ENCODE measurements around the gene CNTNAP1. TPM values are rescaled to one million over a fixed set of nuclear protein-coding genes. Genes with fewer than 3 reads are reported as not detected.
A peak's percentile ranks its signal among the peaks of the same experiment; 100 is the strongest.

The CNTNAP1 gene
- total RNA-seq, 1 donor = 0.84 TPM

DNA sequence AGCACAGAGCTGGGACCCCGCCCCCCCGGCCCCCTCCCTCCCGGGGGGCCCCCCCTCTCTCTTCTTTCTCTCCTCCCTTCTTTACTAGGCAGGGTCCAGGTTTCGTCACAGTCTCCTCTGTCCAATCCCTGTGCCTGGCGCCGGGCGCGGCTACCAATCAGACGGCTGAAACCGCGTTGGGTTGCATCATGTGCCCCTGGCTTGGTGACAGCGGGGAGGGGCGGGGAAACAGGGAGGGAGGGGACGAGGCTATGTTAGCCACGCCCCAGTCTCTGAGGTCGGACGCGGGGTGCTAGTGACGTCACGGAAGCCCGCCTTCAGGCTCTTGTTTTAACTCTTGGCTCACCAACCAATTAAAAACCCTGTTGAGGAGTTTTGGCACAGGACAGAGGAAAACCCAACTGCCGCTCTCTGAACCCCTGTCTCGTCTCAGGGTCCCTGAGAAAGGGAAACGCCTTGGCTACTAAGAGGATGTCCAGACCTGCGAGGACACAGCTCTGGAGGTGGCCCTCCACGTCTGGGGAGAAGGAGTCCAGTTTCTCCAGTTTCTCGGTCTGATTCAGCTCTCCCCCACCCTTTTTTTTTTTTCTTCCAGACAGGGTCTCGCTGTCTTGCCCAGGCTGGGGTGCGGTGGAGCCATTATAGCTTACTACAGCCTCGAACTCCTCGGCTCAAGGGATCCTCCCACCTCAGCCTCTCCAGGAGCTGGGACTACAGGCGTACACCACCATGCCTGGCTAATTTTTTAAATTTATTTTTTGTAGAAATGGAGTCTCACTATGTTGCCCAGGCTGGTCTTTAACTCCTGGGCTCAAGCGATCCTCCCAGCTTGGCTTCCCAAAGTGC, 5.1 kb upstream of the CNTNAP1 start:
- Histone ChIP-seq H3K4me1 (ENCODE audit: insufficient read depth, low read length) (peaks cover 76% of the 10 kb centered on the region), H3K27me3 (ENCODE audit: insufficient read depth, low read length) (peaks cover 51% of the 10 kb centered on the region), H3K9me3 (ENCODE audit: low read depth, low read length) (no peaks in the 10 kb centered on the region), H3K4me3 (ENCODE audit: low read length) (peak overlapping the region; percentile 52)

DNA sequence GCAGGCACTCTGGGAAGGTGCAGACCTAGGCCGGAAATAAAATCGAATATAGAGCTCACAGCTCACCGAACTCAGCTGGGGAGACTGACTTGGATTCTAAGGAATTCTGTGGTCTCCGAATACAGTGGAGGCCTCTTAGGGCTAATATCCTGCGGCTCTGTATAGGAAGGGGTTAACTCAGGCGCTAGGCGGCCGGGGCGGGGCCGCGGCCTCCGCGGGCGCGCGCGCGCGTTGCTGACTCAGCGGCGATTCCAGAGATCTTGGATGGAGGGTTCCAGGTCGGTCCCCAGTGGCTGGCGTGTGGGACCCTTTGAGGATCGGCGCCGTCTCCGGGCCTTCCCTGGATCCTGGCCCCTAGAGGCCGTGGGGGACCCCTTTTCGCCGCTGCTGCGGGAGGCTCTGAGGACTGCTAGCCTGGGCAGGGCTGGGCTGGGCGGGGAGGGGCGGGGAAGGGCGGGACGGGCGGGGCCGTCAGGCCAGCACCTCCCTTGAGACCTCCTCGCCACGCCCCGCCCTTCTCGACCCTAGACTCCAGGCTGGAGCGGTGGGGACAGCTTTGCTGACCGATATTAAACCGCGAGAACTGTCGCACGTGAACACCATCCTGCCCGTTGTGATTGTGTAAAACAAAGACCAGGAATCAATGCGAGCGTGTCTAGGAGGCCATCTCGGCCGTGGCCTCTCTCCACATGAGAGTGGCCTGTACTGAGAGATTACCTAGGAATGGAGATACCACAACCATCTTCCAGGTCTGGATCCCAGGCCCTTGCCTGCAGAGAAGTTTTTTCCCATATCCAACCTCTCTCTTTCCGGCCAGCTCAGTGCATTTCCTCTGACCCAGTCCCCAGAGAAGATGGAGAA, 4.2 kb upstream of the CNTNAP1 start:
- peaks cover 85% of the 10 kb centered on the region for H3K4me1 ChIP-seq (ENCODE audit: insufficient read depth, low read length)
- no peaks in the 10 kb centered on the region for H3K9me3 ChIP-seq (ENCODE audit: low read depth, low read length)
- peak overlapping the region; percentile 52 for H3K4me3 ChIP-seq (ENCODE audit: low read length)
- H3K27me3 ChIP-seq (ENCODE audit: insufficient read depth, low read length) = peaks cover 51% of the 10 kb centered on the region

DNA sequence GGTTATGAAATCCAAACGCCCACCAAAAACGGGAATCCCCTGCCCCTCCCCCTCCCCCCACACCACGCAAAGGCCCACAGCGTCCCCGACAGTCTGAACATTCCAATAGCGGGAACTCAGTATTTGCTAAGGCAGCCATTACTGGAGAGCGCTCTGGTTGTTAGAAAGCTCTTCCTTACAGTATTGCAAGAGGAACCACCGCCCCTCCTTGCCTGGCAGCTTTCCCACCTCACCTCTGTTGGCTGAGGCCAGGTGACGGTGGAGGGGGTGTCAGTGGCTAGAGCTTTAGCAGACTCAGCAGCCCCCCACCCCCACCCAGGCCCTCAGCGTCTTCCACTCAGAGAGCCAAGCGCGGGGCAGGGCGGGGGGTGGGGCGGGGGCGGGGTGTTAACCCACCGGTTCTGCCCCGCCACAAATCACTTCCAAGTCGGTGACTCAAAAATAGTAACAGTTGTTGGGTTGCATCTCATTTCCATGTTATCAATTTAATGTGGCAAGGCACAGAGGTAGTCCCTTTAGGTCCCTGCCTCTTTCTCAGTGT, 3.3 kb upstream of the CNTNAP1 start:
- Histone ChIP-seq H3K9me3 (ENCODE audit: low read depth, low read length) (no peaks in the 10 kb centered on the region), H3K4me3 (ENCODE audit: low read length) (peak overlapping the region; percentile 23), H3K4me1 (ENCODE audit: insufficient read depth, low read length) (peaks cover 80% of the 10 kb centered on the region), H3K27me3 (ENCODE audit: insufficient read depth, low read length) (peaks cover 49% of the 10 kb centered on the region)

DNA sequence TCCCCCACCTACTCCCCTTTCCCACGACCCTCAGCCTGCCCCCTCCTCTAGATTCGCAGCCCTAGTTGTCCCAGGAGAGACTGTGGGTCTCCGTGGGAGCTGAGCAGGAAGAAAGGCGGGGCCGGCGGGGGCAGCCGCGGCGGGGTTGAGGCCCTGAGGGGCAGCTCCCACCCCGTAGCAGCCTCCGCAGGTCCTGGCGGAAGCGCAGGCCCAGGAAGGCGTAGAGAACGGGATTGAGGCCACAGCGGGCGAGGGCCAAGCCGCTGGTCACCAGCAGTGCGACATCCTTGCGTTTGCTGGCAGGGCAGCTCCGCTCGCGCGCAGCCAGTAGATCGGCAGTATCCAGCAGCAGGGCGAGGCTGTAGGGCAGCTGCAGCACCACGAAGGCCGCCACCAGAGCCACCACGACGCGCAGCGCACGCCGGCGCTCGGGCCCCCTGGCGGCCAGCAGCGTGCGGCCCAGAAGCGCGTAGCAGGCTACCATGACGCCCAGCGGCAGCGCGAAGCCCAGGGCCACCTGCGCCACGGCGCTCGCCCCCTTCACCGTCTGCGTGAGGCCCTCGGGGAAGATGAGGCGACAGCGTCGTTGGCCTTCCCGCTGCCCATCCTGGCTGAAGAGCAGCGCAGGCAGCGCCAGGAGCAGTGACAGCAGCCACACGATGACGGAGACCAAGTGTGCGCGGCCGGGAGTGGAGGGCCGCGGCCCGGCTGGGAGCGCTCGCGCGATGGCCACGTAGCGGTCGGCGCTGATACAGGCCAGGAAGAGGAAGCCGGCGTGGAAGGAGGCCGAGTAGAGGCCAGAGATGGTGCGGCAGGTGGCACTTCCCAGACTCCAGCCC, 2.6 kb upstream of the CNTNAP1 start:
- peaks cover 73% of the 10 kb centered on the region for H3K4me1 ChIP-seq (ENCODE audit: insufficient read depth, low read length)
- peak overlapping the region; percentile 23 for H3K4me3 ChIP-seq (ENCODE audit: low read length)
- H3K27me3 ChIP-seq (ENCODE audit: insufficient read depth, low read length) = peaks cover 46% of the 10 kb centered on the region

DNA sequence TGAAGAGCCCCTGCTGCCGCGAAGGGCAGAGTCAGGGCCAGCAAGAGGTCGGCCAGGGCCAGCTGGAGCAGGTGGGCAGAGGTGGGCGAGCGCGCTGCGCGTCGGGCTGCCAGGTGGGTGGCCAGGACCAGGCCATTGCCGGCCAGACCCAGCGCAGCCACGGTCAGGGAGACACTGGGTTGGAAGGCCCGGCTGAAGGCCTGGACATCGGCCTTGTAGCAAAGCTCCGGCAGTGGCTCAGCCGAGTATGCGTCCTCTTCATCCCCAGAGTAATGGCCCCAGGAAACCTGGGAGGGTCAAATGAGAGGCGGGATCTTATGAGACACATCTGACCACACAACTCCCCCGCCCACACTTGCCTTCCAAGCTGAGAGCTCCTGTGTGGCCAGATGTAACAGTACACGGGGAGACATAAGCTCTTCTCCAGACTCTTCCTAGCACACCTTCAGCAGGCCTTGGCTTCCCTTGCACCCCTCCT, 2.0 kb upstream of the CNTNAP1 start:
- Histone ChIP-seq H3K9me3 (ENCODE audit: low read depth, low read length) (no peaks in the 10 kb centered on the region), H3K4me3 (ENCODE audit: low read length) (no peak overlapping the region), H3K4me1 (ENCODE audit: insufficient read depth, low read length) (peaks cover 70% of the 10 kb centered on the region), H3K27me3 (ENCODE audit: insufficient read depth, low read length) (peaks cover 40% of the 10 kb centered on the region)

More for the DNA sequence above, 2.6 kb upstream of the CNTNAP1 start:
- H3K9me3 ChIP-seq (ENCODE audit: low read depth, low read length) = no peaks in the 10 kb centered on the region

DNA sequence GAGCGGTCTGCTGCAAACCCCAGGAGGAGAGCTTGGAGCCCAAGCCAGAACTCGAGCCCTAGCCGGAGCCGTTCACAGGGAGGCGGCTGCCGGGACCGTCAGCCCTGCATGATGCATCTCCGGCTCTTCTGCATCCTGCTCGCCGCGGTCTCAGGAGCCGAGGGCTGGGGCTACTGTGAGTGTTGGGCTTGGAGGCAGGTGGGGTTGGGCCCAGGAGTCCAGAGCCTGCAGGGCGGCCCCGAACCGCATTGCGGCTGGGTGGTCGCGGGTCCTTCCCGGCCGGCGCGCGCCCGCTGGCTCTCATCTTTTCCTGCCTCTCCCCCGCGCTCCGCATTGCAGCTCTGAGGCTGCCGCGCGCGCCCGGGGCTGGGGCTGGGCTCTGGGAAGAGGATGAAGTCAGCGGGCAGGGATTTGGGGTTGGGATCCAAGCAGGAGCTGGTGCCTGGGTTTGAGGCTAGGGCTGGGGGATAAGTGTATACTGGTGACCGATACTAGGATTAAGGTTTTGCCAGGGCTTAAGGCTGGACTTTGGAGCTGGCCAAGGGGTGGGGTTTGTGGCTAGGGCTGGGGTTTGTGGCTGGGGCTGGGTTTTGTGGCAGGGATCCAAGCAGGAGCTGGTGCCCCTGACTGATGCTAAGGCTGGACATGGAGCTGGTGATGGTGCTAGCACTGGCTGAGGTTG, 532 bp downstream of the CNTNAP1 start:
- H3K9me3 ChIP-seq (ENCODE audit: low read depth, low read length) = no peaks in the 10 kb centered on the region
- H3K4me1 ChIP-seq (ENCODE audit: insufficient read depth, low read length) = peaks cover 47% of the 10 kb centered on the region
- peaks cover 28% of the 10 kb centered on the region for H3K27me3 ChIP-seq (ENCODE audit: insufficient read depth, low read length)
- no peak overlapping the region for H3K4me3 ChIP-seq (ENCODE audit: low read length)

DNA sequence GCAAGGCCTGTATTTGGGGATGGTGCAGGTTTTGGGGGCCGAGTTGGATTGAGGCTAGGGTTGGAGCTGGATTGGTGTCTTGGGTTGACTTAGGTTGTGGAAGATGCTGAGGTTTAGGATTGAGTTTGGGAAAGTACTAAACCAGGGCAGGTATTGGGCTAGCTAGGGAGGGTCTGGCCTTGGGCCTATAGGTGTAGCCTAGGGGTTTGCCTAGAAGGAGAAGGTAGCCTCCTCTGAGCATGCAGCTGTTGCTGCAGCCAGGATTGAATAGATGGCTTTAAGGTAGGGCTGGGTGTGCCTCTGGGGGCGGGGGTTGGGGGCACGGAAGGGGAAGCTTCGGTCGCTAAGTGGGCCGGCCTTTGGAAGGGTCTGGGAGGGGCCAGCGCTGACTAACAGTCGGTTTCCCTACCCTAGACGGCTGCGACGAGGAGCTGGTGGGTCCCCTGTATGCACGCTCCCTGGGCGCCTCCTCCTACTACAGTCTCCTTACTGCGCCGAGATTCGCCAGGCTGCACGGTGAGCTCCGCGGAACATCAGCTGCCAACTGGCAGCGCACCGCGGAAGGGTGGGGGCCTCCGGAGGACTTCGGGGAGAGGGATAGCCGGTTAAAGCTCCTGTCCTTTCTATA, 1.2 kb downstream of the CNTNAP1 start:
- no peak overlapping the region for H3K4me3 ChIP-seq (ENCODE audit: low read length)
- H3K4me1 ChIP-seq (ENCODE audit: insufficient read depth, low read length) = peaks cover 43% of the 10 kb centered on the region
- H3K27me3 ChIP-seq (ENCODE audit: insufficient read depth, low read length) = peaks cover 28% of the 10 kb centered on the region
- H3K9me3 ChIP-seq (ENCODE audit: low read depth, low read length) = no peaks in the 10 kb centered on the region

DNA sequence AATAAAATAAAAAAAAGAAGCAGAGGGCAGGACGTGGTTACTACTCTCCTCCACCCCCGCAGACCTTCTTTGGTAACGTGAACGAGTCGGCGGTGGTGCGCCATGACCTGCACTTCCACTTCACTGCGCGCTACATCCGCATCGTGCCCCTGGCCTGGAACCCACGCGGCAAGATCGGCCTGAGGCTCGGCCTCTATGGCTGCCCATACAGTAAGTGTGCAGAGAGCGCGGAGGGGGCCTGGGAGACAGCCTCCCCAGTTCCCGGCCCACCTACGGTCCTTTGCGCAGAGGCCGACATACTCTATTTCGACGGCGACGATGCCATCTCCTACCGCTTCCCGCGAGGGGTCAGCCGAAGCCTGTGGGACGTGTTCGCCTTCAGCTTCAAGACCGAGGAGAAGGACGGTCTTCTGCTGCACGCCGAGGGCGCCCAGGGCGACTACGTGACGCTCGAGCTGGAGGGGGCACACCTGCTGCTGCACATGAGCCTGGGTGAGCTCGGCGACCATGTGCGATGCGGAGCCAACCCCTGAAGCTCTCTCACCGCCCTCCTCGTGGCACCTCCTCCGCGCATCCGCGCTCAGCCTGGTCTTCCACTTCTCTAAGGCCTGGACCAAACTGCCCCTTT, 2.7 kb downstream of the CNTNAP1 start:
- peaks cover 29% of the 10 kb centered on the region for H3K4me1 ChIP-seq (ENCODE audit: insufficient read depth, low read length)
- H3K9me3 ChIP-seq (ENCODE audit: low read depth, low read length) = no peaks in the 10 kb centered on the region
- H3K27me3 ChIP-seq (ENCODE audit: insufficient read depth, low read length) = peaks cover 28% of the 10 kb centered on the region
- H3K4me3 ChIP-seq (ENCODE audit: low read length) = no peak overlapping the region

DNA sequence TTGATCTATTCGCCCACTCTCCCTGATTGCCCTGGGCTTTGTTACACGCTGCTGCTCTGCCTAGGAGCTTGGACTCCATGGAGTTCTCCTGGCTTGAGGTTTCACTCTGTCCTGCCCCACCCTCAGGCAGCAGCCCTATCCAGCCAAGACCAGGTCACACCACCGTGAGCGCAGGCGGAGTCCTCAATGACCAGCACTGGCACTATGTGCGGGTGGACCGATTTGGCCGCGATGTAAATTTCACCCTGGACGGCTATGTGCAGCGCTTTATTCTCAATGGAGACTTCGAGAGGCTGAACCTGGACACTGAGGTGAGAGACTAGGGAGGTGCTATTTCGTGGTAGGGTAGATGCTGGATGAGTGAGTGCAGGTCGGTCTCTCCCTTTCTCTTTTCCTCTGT, 3.5 kb downstream of the CNTNAP1 start:
- H3K4me1 ChIP-seq (ENCODE audit: insufficient read depth, low read length) = peaks cover 23% of the 10 kb centered on the region

DNA sequence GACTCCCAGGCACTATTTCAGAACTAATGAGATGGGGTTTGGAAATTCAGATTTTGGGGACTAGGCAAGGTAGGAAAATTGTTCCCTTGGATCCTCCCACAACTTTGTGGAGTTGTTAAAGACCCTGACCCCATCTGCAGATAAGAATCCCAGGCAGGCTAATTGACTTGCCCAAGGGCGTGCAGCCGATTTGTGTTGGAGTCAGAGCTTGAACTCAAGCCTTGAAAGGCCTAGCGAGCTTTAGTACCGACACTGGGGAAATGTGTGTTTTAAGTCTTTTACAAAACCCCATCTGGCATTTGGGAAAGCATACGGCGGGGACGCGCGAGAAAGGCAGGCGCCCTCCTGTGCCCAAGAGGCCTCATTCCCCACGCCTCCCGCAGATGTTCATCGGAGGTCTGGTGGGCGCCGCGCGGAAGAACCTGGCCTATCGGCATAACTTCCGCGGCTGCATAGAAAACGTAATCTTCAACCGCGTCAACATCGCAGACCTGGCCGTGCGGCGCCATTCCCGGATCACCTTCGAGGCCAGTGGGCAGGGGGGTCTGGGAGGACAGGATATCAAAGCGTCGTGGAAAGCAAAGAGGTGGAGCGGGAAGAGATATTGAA, 4.3 kb downstream of the CNTNAP1 start:
- no peak overlapping the region for H3K4me3 ChIP-seq (ENCODE audit: low read length)
- peaks cover 23% of the 10 kb centered on the region for H3K27me3 ChIP-seq (ENCODE audit: insufficient read depth, low read length)
- H3K9me3 ChIP-seq (ENCODE audit: low read depth, low read length) = no peaks in the 10 kb centered on the region
- H3K4me1 ChIP-seq (ENCODE audit: insufficient read depth, low read length) = peaks cover 18% of the 10 kb centered on the region

More for the DNA sequence above, 3.5 kb downstream of the CNTNAP1 start:
- H3K27me3 ChIP-seq (ENCODE audit: insufficient read depth, low read length) = peaks cover 28% of the 10 kb centered on the region
- no peaks in the 10 kb centered on the region for H3K9me3 ChIP-seq (ENCODE audit: low read depth, low read length)
- H3K4me3 ChIP-seq (ENCODE audit: low read length) = no peak overlapping the region

DNA sequence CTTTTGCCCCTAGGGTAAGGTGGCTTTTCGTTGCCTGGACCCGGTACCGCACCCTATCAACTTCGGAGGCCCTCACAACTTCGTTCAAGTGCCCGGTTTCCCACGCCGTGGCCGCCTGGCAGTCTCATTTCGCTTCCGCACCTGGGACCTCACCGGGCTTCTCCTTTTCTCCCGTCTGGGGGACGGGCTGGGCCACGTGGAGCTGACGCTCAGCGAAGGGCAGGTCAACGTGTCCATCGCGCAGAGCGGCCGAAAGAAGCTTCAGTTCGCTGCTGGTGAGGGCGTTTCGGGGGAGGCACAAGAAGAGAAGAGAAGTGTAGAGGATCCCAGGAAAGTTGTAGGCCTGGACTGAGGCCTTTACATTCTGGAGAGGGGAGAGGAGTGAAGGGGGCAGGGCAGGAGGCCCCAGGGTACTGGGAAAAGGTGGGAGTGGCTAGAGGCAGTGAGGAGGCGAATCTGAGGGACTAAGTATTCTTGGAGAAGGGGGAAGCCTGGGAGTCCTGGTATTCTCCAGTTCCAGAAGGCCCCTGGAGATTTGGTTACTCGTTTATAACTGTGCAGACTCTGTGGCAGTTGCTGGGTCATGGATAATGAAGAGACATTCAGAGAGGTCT, 5.5 kb downstream of the CNTNAP1 start:
- no peaks in the 10 kb centered on the region for H3K9me3 ChIP-seq (ENCODE audit: low read depth, low read length)
- H3K27me3 ChIP-seq (ENCODE audit: insufficient read depth, low read length) = peaks cover 11% of the 10 kb centered on the region
- H3K4me1 ChIP-seq (ENCODE audit: insufficient read depth, low read length) = peaks cover 6% of the 10 kb centered on the region
- H3K4me3 ChIP-seq (ENCODE audit: low read length) = no peak overlapping the region

DNA sequence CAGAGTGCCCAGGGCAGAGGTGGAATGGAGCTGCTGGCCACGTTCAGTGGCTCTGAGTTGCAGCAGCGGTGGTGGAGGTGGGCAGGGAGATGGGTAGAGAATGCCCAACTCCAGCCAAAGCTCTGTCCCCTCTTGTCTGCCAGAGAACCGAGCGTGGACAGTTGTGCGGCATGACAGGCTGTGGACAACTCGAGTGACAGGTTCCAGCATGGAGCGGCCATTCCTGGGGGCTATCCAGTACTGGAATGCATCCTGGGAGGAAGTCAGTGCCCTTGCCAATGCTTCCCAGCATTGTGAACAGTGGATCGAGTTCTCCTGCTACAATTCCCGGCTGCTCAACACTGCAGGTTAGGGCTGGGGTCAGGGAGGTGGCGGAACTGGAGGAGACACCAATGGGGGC, 8.3 kb downstream of the CNTNAP1 start:
- no peaks in the 10 kb centered on the region for H3K27me3 ChIP-seq (ENCODE audit: insufficient read depth, low read length)
- H3K4me3 ChIP-seq (ENCODE audit: low read length) = no peak overlapping the region
- no peaks in the 10 kb centered on the region for H3K9me3 ChIP-seq (ENCODE audit: low read depth, low read length)
- no peaks in the 10 kb centered on the region for H3K4me1 ChIP-seq (ENCODE audit: insufficient read depth, low read length)

Data from mononuclear cell (primary cell).